Hepatocyte (in vitro differentiated cells): Measurements from ENCODE around the gene MAP2K2. TPM values are rescaled to one million over a fixed set of nuclear protein-coding genes. Genes with fewer than 3 reads are reported as not detected.

ENCODE experiments used
- DNase-seq: peaks from one replicate; pipeline ENCODE4 v3.0.0-alpha.2; 2016; ENCODE audit warnings: low spot score
- H2AFZ ChIP-seq: fragments of 200-600 bp; sonication (generic); 2 replicates; pipeline ENCODE4 v1.6.0; 2016; ENCODE audit warnings: antibody characterized with exemption, mild to moderate bottlenecking
- H3K27ac ChIP-seq: fragments of 200-600 bp; sonication (generic); 2 replicates; pipeline ENCODE4 v1.5.1; 2016; ENCODE audit warnings: mild to moderate bottlenecking
- H3K27me3 ChIP-seq: fragments of 200-600 bp; sonication (generic); 2 replicates; pipeline ENCODE4 v1.6.1; 2016
- H3K36me3 ChIP-seq: fragments of 200-600 bp; sonication (generic); replicated peaks from 2 replicates; pipeline ENCODE4 v1.5.1; 2016; ENCODE audit warnings: low read depth; ENCODE audit not compliant: insufficient read depth
- H3K4me1 ChIP-seq: fragments of 200-600 bp; sonication (generic); 2 replicates; pipeline ENCODE4 v1.5.1; 2016; ENCODE audit warnings: mild to moderate bottlenecking, moderate library complexity; ENCODE audit not compliant: insufficient read depth
- H3K4me2 ChIP-seq: fragments of 200-600 bp; sonication (generic); 2 replicates; pipeline ENCODE4 v1.6.0; 2016
- H3K4me3 ChIP-seq: fragments of 200-600 bp; sonication (generic); 2 replicates; pipeline ENCODE4 v1.5.1; 2016; ENCODE audit warnings: mild to moderate bottlenecking
- H3K79me2 ChIP-seq: fragments of 200-600 bp; sonication (generic); 2 replicates; pipeline ENCODE4 v1.6.0; 2017; ENCODE audit warnings: mild to moderate bottlenecking
- H3K9me2 ChIP-seq: fragments of 200-600 bp; sonication (generic); replicated peaks from 2 replicates; pipeline ENCODE4 v1.6.0; 2017; ENCODE audit warnings: mild to moderate bottlenecking; ENCODE audit not compliant: insufficient read depth
- H3K9me3 ChIP-seq: fragments of 200-600 bp; sonication (generic); 2 replicates; pipeline ENCODE4 v1.5.1; 2016; ENCODE audit warnings: low read depth, mild to moderate bottlenecking
- H4K20me1 ChIP-seq: fragments of 200-600 bp; sonication (generic); 2 replicates; pipeline ENCODE4 v1.6.0; 2016; ENCODE audit warnings: mild to moderate bottlenecking; ENCODE audit not compliant: insufficient read depth, poor library complexity, severe bottlenecking
- EZH2 ChIP-seq: fragments of 200-600 bp; sonication (generic); IDR thresholded peaks from 2 replicates; pipeline ENCODE4 v1.6.1; 2016; ENCODE audit warnings: antibody characterized with exemption, mild to moderate bottlenecking, borderline replicate concordance
- EZH2phosphoT487 ChIP-seq: fragments of 200-600 bp; sonication (generic); IDR thresholded peaks from one replicate; pipeline ENCODE4 v1.6.1; 2018; ENCODE audit warnings: antibody characterized with exemption, mild to moderate bottlenecking, low read depth, moderate library complexity; ENCODE audit not compliant: unreplicated experiment, severe bottlenecking
- WGBS: methylation state at CpG from one replicate; pipeline ENCODE4 v1.1.6; 2016; ENCODE audit warnings: low lambda C conversion rate; ENCODE audit errors: missing lambda C conversion rate; 5-methylcytosine and 5-hydroxymethylcytosine counted together
- polyA plus RNA-seq: library from polyadenylated mRNA; unstranded; fragments of >200 nt; fragmentation: Nextera tagmentation; extraction: Ambion mirVana; gene quantifications from 2 replicates; pipeline ENCODE4 v1.2.1, GENCODE V29; 2016
- total RNA-seq: library from RNA; depleted of rRNA; stranded (reverse); fragments of >200 nt; gene quantifications from 2 replicates; pipeline ENCODE4 v1.2.3, GENCODE V29; 2014
- TF ChIP-seq, protein P1 (sequence below): fragments of 200-600 bp; sonication (generic); IDR thresholded peaks from 2 replicates; pipeline ENCODE4 v1.5.1; 2016; ENCODE audit warnings: antibody characterized with exemption, mild to moderate bottlenecking; ENCODE audit not compliant: poor library complexity

MAP2K2 gene
- total and polyA plus RNA-seq, 2 experiments from 2014 or later = 135 to 188 TPM

DNA sequence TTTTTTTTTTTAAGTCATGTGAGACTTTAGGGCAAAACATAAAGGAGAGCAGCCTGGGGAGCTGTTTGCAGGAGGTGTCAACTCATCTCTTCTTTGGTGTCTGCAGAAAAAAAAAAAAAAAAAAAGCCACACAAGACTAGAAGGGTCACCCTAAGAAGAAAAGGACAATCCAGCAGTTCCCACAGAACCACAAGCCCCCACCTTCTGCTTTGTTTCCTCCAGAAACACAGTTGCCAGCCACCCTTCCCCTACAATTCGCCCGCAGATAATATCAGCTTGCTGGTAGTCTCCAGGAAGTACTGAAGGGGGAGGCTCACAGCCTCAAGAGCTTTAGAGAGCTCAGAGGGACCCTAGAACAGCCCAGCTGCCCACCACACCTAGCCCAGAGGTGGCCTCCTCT, 34.9 kb downstream of the MAP2K2 start:
- H3K36me3 ChIP-seq = no peaks in the 10 kb centered on the region
- no peak for DNase-seq
- TF ChIP-seq EZH2phosphoT487 (no peak), EZH2 (no peak)
- TF ChIP-seq, protein P1, sequence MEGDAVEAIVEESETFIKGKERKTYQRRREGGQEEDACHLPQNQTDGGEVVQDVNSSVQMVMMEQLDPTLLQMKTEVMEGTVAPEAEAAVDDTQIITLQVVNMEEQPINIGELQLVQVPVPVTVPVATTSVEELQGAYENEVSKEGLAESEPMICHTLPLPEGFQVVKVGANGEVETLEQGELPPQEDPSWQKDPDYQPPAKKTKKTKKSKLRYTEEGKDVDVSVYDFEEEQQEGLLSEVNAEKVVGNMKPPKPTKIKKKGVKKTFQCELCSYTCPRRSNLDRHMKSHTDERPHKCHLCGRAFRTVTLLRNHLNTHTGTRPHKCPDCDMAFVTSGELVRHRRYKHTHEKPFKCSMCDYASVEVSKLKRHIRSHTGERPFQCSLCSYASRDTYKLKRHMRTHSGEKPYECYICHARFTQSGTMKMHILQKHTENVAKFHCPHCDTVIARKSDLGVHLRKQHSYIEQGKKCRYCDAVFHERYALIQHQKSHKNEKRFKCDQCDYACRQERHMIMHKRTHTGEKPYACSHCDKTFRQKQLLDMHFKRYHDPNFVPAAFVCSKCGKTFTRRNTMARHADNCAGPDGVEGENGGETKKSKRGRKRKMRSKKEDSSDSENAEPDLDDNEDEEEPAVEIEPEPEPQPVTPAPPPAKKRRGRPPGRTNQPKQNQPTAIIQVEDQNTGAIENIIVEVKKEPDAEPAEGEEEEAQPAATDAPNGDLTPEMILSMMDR = no peak

DNA sequence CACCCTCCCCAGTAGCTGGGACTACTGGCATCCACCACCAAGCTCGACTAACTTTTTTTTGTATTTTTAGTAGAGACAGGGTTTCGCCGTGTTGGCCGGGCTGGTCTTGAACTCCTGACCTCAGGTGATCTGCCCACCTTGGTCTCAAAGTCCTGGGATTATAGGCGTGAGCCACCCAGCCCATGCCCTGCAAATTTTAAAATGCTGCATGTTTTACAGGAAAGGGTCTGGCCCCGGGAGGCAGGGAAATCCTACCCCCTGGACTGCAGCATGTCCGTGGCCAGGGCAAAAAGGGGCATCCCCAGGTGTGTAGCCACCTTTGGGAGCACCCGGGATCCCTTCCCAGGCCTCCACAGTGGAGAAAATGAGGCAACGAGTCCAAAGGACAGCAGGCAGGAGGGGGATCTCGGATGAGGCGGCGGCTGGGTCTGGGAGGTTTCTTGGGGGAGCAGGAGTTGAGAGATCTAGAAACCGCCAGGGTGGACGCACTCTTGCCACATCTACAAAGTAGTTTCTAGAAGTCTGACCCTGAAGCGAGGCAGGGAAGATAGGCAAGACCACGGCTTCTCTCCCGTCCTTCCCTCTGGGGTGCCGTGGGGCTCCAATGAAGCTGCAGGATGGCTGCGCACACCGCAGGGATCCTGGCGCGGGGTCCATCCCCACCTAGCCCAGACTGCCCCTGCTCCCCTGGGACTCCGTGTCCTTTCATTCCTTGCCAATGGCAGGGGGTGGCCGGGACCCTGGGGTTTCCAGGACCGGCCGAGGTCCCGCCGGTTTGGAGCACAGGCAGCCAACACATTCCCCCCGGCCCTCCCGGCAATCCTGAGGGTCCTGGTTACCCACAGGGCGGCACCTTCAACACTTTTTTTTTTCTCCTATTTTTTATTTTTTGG, 35.9 kb downstream of the MAP2K2 start:
- no peaks in the 10 kb centered on the region for H3K9me3 ChIP-seq

More for the DNA sequence above, 34.9 kb downstream of the MAP2K2 start:
- peaks cover 5% of the 10 kb centered on the region for H3K4me1 ChIP-seq
- WGBS = 89% methylated on average over 2 of the region's 2 CpGs
- H3K4me2 ChIP-seq = no peak overlapping the region
- no peaks in the 10 kb centered on the region for H3K27me3 ChIP-seq
- no peaks in the 10 kb centered on the region for H4K20me1 ChIP-seq
- H3K27ac ChIP-seq = no peak overlapping the region
- H3K79me2 ChIP-seq = no peaks in the 10 kb centered on the region
- no peaks in the 10 kb centered on the region for H3K9me3 ChIP-seq
- no peak overlapping the region for H2AFZ ChIP-seq
- H3K9me2 ChIP-seq = no peaks in the 10 kb centered on the region
- no peak overlapping the region for H3K4me3 ChIP-seq

DNA sequence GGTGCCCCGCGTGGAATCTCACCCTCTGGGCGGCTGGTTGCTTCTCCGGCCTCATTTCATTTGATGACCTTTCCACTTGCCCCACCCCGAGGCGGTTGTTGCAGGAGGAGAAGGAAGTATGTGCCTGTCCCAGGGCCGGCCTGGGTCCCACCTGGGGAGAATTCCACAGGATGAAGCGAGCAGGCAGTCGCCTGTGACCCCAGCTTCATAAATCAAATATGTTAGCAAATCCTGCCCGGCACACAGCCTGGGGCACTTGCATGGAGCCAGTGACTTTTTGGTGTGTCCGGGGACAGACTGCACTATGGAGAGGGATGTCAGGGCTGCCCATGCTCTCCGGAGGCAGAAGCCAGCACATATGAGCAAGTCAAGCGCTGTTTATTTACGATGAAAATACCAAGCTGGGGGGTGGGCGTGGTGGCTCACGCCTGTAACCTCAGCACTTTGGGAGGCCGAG, 37.5 kb downstream of the MAP2K2 start:
- no peak overlapping the region for H2AFZ ChIP-seq
- WGBS = 58% methylated on average over 17 of the region's 17 CpGs
- H3K9me2 ChIP-seq = no peaks in the 10 kb centered on the region
- no peak overlapping the region for H3K4me3 ChIP-seq
- no peaks in the 10 kb centered on the region for H3K36me3 ChIP-seq
- H4K20me1 ChIP-seq = no peaks in the 10 kb centered on the region
- no peak for DNase-seq
- no peak overlapping the region for H3K4me2 ChIP-seq
- H3K4me1 ChIP-seq = peaks cover 7% of the 10 kb centered on the region
- H3K27me3 ChIP-seq = no peaks in the 10 kb centered on the region
- no peaks in the 10 kb centered on the region for H3K9me3 ChIP-seq
- H3K27ac ChIP-seq = no peak overlapping the region
- no peaks in the 10 kb centered on the region for H3K79me2 ChIP-seq
- TF ChIP-seq, protein P1 = no peak
- no peak for TF ChIP-seq EZH2
- TF ChIP-seq EZH2phosphoT487 = no peak

More for the DNA sequence above, 35.9 kb downstream of the MAP2K2 start:
- Histone ChIP-seq H3K4me3 (no peak overlapping the region), H3K9me2 (no peaks in the 10 kb centered on the region), H3K36me3 (no peaks in the 10 kb centered on the region), H4K20me1 (no peaks in the 10 kb centered on the region), H3K4me1 (peaks cover 7% of the 10 kb centered on the region), H2AFZ (no peak overlapping the region), H3K27ac (no peak overlapping the region), H3K79me2 (no peaks in the 10 kb centered on the region), H3K27me3 (no peaks in the 10 kb centered on the region), H3K4me2 (no peak overlapping the region)
- WGBS = 92% methylated on average over 31 of the region's 31 CpGs
- DNase-seq = no peak
- no peak for TF ChIP-seq EZH2phosphoT487
- TF ChIP-seq, protein P1 = no peak
- no peak for TF ChIP-seq EZH2
